GM18505 (cell line): ENCODE data around the gene RNMT.
"Not testable (repeated sequence)": the region's sequence is repeated elsewhere in the genome, so short reads cannot be mapped to it uniquely, and the experiment has no call there.

ENCODE experiments used
- ATAC-seq: cut with Tn5 transposase; IDR thresholded peaks from one replicate; pipeline ENCODE4 v1.9.1; 2021; ENCODE audit not compliant: unreplicated experiment
- POLR2A ChIP-seq: IDR thresholded peaks from 4 replicates; pipeline ENCODE4 v1.6.1; 2011; ENCODE audit warnings: borderline replicate concordance; ENCODE audit not compliant: insufficient read depth, insufficient read length; ENCODE audit errors: extremely low read depth

RNMT gene

GRCh38 chr18:13726232-13726971, at the start of gene RNMT, which contains the start of gene FAM210A:
TSS of gene RNMT (plus strand) at chr18:13726673. CDS start at chr18:13731518, 4,845 bp downstream.
TSS of gene FAM210A (minus strand) at chr18:13726558. CDS start at chr18:13682077, 44,481 bp downstream.
- peak; percentile 96 for ATAC-seq
- TF ChIP-seq POLR2A: peak; percentile 72

GRCh38 chr18:13677350-13677749, 49.1 kb upstream of the RNMT start:
- ATAC-seq: not testable (repeated sequence)

- no peak for ATAC-seq
- no peak for TF ChIP-seq POLR2A
Measured at GRCh38 chr18:13680612-13681011, 45.9 kb upstream of the RNMT start.

GRCh38 chr18:13681701-13682100, 44.8 kb upstream of the RNMT start:
- no peak for ATAC-seq
- no peak for TF ChIP-seq POLR2A

GRCh38 chr18:13684546-13684945, 41.9 kb upstream of the RNMT start:
- no peak for TF ChIP-seq POLR2A
- ATAC-seq: no peak

GRCh38 chr18:13688191-13689136, 38.0 kb upstream of the RNMT start:
- no peak for ATAC-seq
- no peak for TF ChIP-seq POLR2A

GRCh38 chr18:13690060-13690459, 36.4 kb upstream of the RNMT start:
- ATAC-seq: not testable (repeated sequence)

- ATAC-seq: not testable (repeated sequence)
Measured at GRCh38 chr18:13695337-13695736, 31.1 kb upstream of the RNMT start.

GRCh38 chr18:13696961-13697360, 29.5 kb upstream of the RNMT start:
- ATAC-seq: no peak
- TF ChIP-seq POLR2A: no peak

- TF ChIP-seq POLR2A: no peak
- ATAC-seq: no peak
Measured at GRCh38 chr18:13700153-13700552, 26.3 kb upstream of the RNMT start.

GRCh38 chr18:13703899-13704298, 22.6 kb upstream of the RNMT start:
- no peak for ATAC-seq

GRCh38 chr18:13710414-13710831, 16.1 kb upstream of the RNMT start:
- TF ChIP-seq POLR2A: no peak
- ATAC-seq: no peak

More at GRCh38 chr18:13703899-13704298, 22.6 kb upstream of the RNMT start:
- TF ChIP-seq POLR2A: no peak

- ATAC-seq: no peak
- no peak for TF ChIP-seq POLR2A
Measured at GRCh38 chr18:13712400-13713131, 13.9 kb upstream of the RNMT start.
